Spleen (tissue), 11 donors: ENCODE data around the gene DMPK. TPM values are rescaled to one million over a fixed set of nuclear protein-coding genes. Genes with fewer than 3 reads are reported as not detected.
A peak's percentile ranks its signal among the peaks of the same experiment; 100 is the strongest.

Experiments used
- DNase-seq: peaks from one replicate; pipeline ENCODE4 v3.0.0-alpha.2; 2020
- H3K27ac ChIP-seq, 8 donors: fragments of 200-600 bp; sonication (generic) in 7 of 8; 1 replicate in 4 of 8; 2 replicates in 4 of 8; pipeline versions ENCODE4 v1.5.0 to v1.8.0; 2016 to 2021; ENCODE audit warnings: inconsistent platforms in 4 of 8, mild to moderate bottlenecking in 4 of 8, moderate library complexity in 1 of 8
- H3K27me3 ChIP-seq, 7 donors: fragments of 200-600 bp; sonication (generic) in 6 of 7; replicated peaks in 1 of 7; 1 replicate in 4 of 7; 2 replicates in 3 of 7; pipeline versions ENCODE4 v1.5.0 to v1.8.0; 2016 to 2021; ENCODE audit warnings: inconsistent platforms in 3 of 7, mild to moderate bottlenecking in 1 of 7
- H3K36me3 ChIP-seq, 6 donors: fragments of 200-600 bp; sonication (generic) in 5 of 6; 1 replicate in 4 of 6; 2 replicates in 2 of 6; pipeline versions ENCODE4 v1.5.0 to v1.8.0; 2016 to 2021; ENCODE audit warnings: inconsistent platforms in 2 of 6
- H3K4me1 ChIP-seq, 6 donors: fragments of 200-600 bp; sonication (generic) in 5 of 6; 1 replicate in 3 of 6; 2 replicates in 3 of 6; pipeline versions ENCODE4 v1.5.0 to v1.8.0; 2016 to 2021; ENCODE audit warnings: inconsistent platforms in 3 of 6
- H3K4me3 ChIP-seq, 8 donors: fragments of 200-600 bp; sonication (generic) in 7 of 8; 1 replicate in 4 of 8; 2 replicates in 4 of 8; pipeline versions ENCODE4 v1.5.0 to v1.8.0; 2016 to 2021; ENCODE audit warnings: inconsistent platforms in 4 of 8, mild to moderate bottlenecking in 4 of 8, moderate library complexity in 2 of 8
- H3K9me3 ChIP-seq, 8 donors: fragments of 200-600 bp; sonication (generic) in 7 of 8; 1 replicate in 4 of 8; 2 replicates in 4 of 8; pipeline versions ENCODE4 v1.5.0 to v1.8.0; 2016 to 2021; ENCODE audit warnings: inconsistent platforms in 4 of 8
- POLR2A ChIP-seq, 3 donors: fragments of 450-650 bp; IDR thresholded peaks; one replicate each; pipeline ENCODE4 v1.5.1; 2017; ENCODE audit warnings: antibody characterized with exemption in 3 of 3, mild to moderate bottlenecking in 1 of 3
- POLR2AphosphoS5 ChIP-seq, 3 donors: sonication (generic); formaldehyde crosslinking; IDR thresholded peaks; one replicate each; pipeline ENCODE4 v1.5.1; 2017; ENCODE audit warnings: antibody characterized with exemption in 3 of 3
- WGBS, 5 donors: extraction: QIAGEN DNeasy Blood & Tissue Kit in 3 of 5; methylation state at CpG; one replicate each; pipeline versions ENCODE4 v1.1.5 to v1.1.7; 2013 to 2018; 5-methylcytosine and 5-hydroxymethylcytosine counted together
- intact Hi-C: fragments of 100-400 bp; cut with DNase I; formaldehyde crosslinking; loops from one replicate; pipeline ENCODE4 v1.15.0; 2023; ENCODE audit warnings: low total_unique reads
- polyA plus RNA-seq, 3 donors: library from polyadenylated mRNA; stranded (reverse); fragments of 200-250 nt; gene quantifications; one replicate each; pipeline ENCODE4 v1.2.1, GENCODE V29; 2013
- total RNA-seq, 7 donors: library from RNA; depleted of rRNA in 3 of 7; stranded (reverse); fragments of >200 nt in 3 of 7; fragmentation: NEBNext Ultra II Directional in 4 of 7; extraction: Animal tissue kit (Norgen Biotek cat#: 25700) in 4 of 7; gene quantifications; one replicate each; pipeline versions ENCODE4 v1.1.0 to v1.2.1, GENCODE V29; 2016 to 2021
- TF ChIP-seq, protein P1 (sequence below), 11 experiments: fragments of 200-600 bp in 7 of 11; fragments of 450-650 bp in 4 of 11; sonication (generic) in 4 of 11; IDR thresholded peaks in 8 of 11; conservative IDR thresholded peaks in 3 of 11; 1 replicate in 7 of 11; 2 replicates in 4 of 11; pipeline versions ENCODE4 v1.4.0 to v1.8.0; 2016 to 2021; ENCODE audit warnings: antibody characterized with exemption in 11 of 11, inconsistent platforms in 4 of 11, mild to moderate bottlenecking in 1 of 11
- donor health status: healthy with polysubstance abuse.
- donor health status: DM: no; HTN: no; CAD: no; lungs with moderate emphysema.
- donor health status: DM: no; HTN: no; CAD: no.
- donor health status: Bipolar disorder and iron deficiency.
- donor health status: healthy.
- donor health status: DM: no; HTN: no; CAD: no.
- donor health status: DM: yes; HTN: yes; CAD: no.

DMPK gene
- total and polyA plus RNA-seq, 10 donors = 17.9 to 147 (median 35.4) TPM

DNA sequence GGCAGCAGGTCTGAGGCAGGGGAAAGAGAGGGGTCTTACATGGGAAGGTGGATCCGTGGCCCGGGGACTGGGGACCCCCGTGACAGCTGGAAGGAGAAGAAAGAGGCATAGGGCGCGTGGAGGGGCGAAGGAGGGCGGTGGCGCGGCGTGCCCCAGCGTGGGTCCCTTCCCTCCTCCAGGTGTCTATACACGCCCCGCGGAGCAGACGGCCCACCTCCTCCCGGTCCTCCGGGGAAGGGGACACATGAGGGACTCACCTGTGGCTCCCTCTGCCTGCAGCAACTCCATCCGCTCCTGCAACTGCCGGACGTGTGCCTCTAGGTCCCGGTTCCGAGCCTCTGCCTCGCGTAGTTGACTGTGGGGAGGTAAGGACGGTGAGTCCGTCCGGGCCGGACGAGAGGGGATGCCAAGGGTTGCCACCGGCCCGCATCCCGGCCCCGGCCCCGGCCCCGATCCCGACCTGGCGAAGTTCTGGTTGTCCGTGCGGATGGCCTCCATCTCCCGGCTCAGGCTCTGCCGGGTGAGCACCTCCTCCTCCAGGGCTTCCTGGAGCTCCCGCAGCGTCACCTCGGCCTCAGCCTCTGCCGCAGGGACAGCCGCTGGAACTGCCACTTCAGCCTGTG lies 10.9 kb downstream of the DMPK start:
- TF ChIP-seq POLR2AphosphoS5 (IDR thresholded peaks at IDR 0.05) (peak in 2 of 3 donors; percentile 7 to 51), POLR2A (IDR thresholded peaks at IDR 0.05) (no peak)
- H3K4me3 ChIP-seq = peak overlapping the region in 2 of 8 donors; percentile 82 to 86
- H3K27ac ChIP-seq = peak overlapping the region in 5 of 8 donors; percentile 88 to 90 (median 89)

DNA sequence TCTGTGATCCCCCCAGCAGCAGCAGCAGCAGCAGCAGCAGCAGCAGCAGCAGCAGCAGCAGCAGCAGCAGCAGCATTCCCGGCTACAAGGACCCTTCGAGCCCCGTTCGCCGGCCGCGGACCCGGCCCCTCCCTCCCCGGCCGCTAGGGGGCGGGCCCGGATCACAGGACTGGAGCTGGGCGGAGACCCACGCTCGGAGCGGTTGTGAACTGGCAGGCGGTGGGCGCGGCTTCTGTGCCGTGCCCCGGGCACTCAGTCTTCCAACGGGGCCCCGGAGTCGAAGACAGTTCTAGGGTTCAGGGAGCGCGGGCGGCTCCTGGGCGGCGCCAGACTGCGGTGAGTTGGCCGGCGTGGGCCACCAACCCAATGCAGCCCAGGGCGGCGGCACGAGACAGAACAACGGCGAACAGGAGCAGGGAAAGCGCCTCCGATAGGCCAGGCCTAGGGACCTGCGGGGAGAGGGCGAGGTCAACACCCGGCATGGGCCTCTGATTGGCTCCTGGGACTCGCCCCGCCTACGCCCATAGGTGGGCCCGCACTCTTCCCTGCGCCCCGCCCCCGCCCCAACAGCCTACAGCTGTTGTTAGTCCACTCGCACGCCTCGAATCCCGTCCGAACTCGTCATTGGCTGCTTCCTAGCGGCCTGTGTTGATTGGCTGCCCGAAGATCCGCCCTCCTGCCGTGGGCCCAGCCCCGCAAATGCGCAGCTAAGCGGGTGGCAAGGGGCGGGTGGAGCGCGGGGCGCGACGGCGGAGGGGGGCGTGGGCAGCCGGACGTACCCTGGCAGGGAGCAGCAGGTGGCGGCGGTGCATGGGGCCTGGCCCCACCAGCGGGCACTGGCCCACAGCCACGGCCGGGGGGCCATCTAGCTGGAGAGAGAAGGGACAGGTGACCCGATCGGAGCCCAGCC lies 11.8 kb downstream of the DMPK start:
- intact Hi-C loops = no loop called here
- no peaks in the 10 kb centered on the region for H3K9me3 ChIP-seq
- peak; percentile 98 for DNase-seq
- H3K27me3 ChIP-seq = peaks cover 0 to 74% (median 11%) of the 10 kb centered on the region in 7 donors
- peak overlapping the region; percentile 49 to 86 (median 80) for H3K4me3 ChIP-seq
- H3K27ac ChIP-seq = peak overlapping the region; percentile 45 to 90 (median 88)
- peak in 1 of 3 donors; percentile 11 for TF ChIP-seq POLR2A (IDR thresholded peaks at IDR 0.05)
- TF ChIP-seq, protein P1, sequence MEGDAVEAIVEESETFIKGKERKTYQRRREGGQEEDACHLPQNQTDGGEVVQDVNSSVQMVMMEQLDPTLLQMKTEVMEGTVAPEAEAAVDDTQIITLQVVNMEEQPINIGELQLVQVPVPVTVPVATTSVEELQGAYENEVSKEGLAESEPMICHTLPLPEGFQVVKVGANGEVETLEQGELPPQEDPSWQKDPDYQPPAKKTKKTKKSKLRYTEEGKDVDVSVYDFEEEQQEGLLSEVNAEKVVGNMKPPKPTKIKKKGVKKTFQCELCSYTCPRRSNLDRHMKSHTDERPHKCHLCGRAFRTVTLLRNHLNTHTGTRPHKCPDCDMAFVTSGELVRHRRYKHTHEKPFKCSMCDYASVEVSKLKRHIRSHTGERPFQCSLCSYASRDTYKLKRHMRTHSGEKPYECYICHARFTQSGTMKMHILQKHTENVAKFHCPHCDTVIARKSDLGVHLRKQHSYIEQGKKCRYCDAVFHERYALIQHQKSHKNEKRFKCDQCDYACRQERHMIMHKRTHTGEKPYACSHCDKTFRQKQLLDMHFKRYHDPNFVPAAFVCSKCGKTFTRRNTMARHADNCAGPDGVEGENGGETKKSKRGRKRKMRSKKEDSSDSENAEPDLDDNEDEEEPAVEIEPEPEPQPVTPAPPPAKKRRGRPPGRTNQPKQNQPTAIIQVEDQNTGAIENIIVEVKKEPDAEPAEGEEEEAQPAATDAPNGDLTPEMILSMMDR (IDR thresholded peaks at IDR 0.05 in 8 of 11, conservative IDR thresholded peaks at IDR 0.05 in 3 of 11) = peak; percentile 90 to 99 (median 97)
- peak; percentile 68 to 86 (median 84) for TF ChIP-seq POLR2AphosphoS5 (IDR thresholded peaks at IDR 0.05)
- 2 to 8% (median 3%) methylated on average over 24 to 79 of the region's 79 CpGs for WGBS, 5 donors
- H3K36me3 ChIP-seq = peaks cover 0 to 17% (median 0%) of the 10 kb centered on the region in 6 donors
- H3K4me1 ChIP-seq = peaks cover 3 to 61% (median 42%) of the 10 kb centered on the region in 6 donors

More for the DNA sequence above, 10.9 kb downstream of the DMPK start:
- H3K4me1 ChIP-seq = peaks cover 3 to 52% (median 37%) of the 10 kb centered on the region in 6 donors
- no peaks in the 10 kb centered on the region for H3K9me3 ChIP-seq
- 86 to 93% (median 90%) methylated on average over 42 to 46 of the region's 46 CpGs for WGBS, 5 donors
- peaks cover 0 to 67% (median 11%) of the 10 kb centered on the region in 7 donors for H3K27me3 ChIP-seq
- no peak for DNase-seq
- H3K36me3 ChIP-seq = peaks cover 0 to 19% (median under 1%) of the 10 kb centered on the region in 6 donors
- intact Hi-C loops = no loop called here

DNA sequence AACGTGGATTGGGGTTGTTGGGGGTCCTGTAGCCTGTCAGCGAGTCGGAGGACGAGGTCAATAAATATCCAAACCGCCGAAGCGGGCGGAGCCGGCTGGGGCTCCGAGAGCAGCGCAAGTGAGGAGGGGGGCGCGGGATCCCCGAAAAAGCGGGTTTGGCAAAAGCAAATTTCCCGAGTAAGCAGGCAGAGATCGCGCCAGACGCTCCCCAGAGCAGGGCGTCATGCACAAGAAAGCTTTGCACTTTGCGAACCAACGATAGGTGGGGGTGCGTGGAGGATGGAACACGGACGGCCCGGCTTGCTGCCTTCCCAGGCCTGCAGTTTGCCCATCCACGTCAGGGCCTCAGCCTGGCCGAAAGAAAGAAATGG lies 12.5 kb downstream of the DMPK start:
- TF ChIP-seq POLR2A (IDR thresholded peaks at IDR 0.05) (no peak), POLR2AphosphoS5 (IDR thresholded peaks at IDR 0.05) (no peak)
- TF ChIP-seq, protein P1 (IDR thresholded peaks at IDR 0.05 in 8 of 11, conservative IDR thresholded peaks at IDR 0.05 in 3 of 11) = no peak
- DNase-seq = peak; percentile 89

DNA sequence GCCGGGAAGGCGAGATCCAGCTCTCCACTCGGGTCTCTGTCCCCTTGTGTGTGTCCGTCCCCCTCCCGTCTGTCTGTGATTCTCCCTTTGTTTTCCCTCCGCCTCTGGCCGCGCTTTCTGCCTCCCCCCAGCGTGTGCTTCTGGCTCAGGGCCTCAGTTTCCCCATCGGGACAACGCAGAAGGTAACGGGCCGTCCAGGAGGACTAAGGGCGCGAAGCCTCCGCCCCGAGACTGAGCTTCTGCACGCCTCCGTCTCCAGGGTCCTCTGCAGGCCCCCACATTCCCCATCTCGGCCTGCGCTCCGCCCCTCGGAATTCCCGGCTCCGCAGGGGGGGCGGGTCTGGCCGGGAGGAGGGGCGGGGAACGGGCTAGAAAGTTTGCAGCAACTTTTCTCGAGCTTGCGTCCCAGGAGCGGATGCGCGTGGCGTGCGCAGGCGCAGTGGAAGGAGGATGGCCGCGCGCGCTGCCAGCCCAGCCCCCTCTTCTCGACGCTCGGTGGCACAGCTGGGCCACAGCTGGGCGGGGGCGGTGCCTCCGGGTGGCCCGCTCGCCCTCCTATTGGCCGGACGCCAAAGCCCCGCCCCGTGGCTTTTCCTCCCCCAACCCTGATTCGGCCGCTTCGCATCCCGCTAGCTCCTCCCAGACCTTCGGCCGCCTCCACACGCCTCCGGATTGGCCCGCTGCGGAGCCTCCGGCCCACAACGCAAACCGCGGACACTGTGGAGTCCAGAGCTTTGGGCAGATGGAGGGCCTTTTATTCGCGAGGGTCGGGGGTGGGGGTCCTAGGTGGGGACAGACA lies 13.1 kb downstream of the DMPK start, which contains the start of gene SIX5:
Gene SIX5 (minus strand): TSS at position 269 of the 799 bp plus-strand sequence. CDS start 408 bp downstream, outside the sequence.
- intact Hi-C loops = no loop called here
- peak within 1 kb of the TSS; percentile 49 to 86 (median 80) for H3K4me3 ChIP-seq
- peak; percentile 43 to 79 (median 57) for TF ChIP-seq POLR2A (IDR thresholded peaks at IDR 0.05)
- peak; percentile 90 to 94 (median 94) for TF ChIP-seq POLR2AphosphoS5 (IDR thresholded peaks at IDR 0.05)
- TF ChIP-seq, protein P1 (IDR thresholded peaks at IDR 0.05 in 8 of 11, conservative IDR thresholded peaks at IDR 0.05 in 3 of 11) = no peak
- peak; percentile 97 for DNase-seq
- H3K27me3 ChIP-seq = peaks cover 0 to 82% (median 11%) of the 10 kb centered on the region in 7 donors
- H3K36me3 ChIP-seq = peaks cover 0 to 9% (median 0%) of the 10 kb centered on the region in 6 donors
- H3K27ac ChIP-seq = peak within 1 kb of the TSS; percentile 70 to 90 (median 88)
- 1 to 2% (median 1%) methylated on average over 49 to 70 of the region's 70 CpGs for WGBS, 5 donors
- no peaks in the 10 kb centered on the region for H3K9me3 ChIP-seq
- H3K4me1 ChIP-seq = peaks cover 3 to 72% (median 45%) of the 10 kb centered on the region in 6 donors

More for the DNA sequence above, 12.5 kb downstream of the DMPK start:
- Histone ChIP-seq H3K4me3 (peak overlapping the region; percentile 49 to 86 (median 80)), H3K9me3 (no peaks in the 10 kb centered on the region), H3K4me1 (peaks cover 3 to 68% (median 43%) of the 10 kb centered on the region in 6 donors), H3K27me3 (peaks cover 0 to 77% (median 11%) of the 10 kb centered on the region in 7 donors), H3K36me3 (peaks cover 0 to 14% (median 0%) of the 10 kb centered on the region in 6 donors), H3K27ac (peak overlapping the region; percentile 70 to 90 (median 88))
- 0 to 1% (median 1%) methylated on average over 26 to 28 of the region's 28 CpGs for WGBS, 5 donors
- intact Hi-C loops = no loop called here
